HG02938 (cell line): ENCODE data around the gene OR8B12.
"Not testable (repeated sequence)": the region's sequence is repeated elsewhere in the genome, so short reads cannot be mapped to it uniquely, and the experiment has no call there.

ENCODE experiments used
- ATAC-seq: cut with Tn5 transposase; IDR thresholded peaks from one replicate; pipeline ENCODE4 v1.9.1; 2021; ENCODE audit warnings: mild to moderate bottlenecking, moderate library complexity; ENCODE audit not compliant: unreplicated experiment

OR8B12 gene

GRCh38 chr11:124533626-124534025 lies 9.8 kb downstream of the OR8B12 start:
- no peak for ATAC-seq

GRCh38 chr11:124520550-124520854 lies 23.0 kb downstream of the OR8B12 start:
- no peak for ATAC-seq

- ATAC-seq, result no peak
These were observed 23.5 kb downstream of the OR8B12 start for GRCh38 chr11:124519850-124520549.

- no peak for ATAC-seq
These were observed 24.4 kb downstream of the OR8B12 start for GRCh38 chr11:124518989-124519451.

GRCh38 chr11:124517314-124517713 lies 26.1 kb downstream of the OR8B12 start:
- ATAC-seq, result no peak

GRCh38 chr11:124514675-124515074 lies 28.8 kb downstream of the OR8B12 start:
- not testable (repeated sequence) for ATAC-seq

GRCh38 chr11:124514131-124514530 lies 29.3 kb downstream of the OR8B12 start:
- ATAC-seq, result no peak

GRCh38 chr11:124511745-124512144 lies 31.7 kb downstream of the OR8B12 start:
- ATAC-seq, result no peak

GRCh38 chr11:124510279-124510678 lies 33.2 kb downstream of the OR8B12 start:
- ATAC-seq, result no peak

- no peak for ATAC-seq
These were observed 43.7 kb downstream of the OR8B12 start for GRCh38 chr11:124499711-124500110.

GRCh38 chr11:124493016-124493655 lies 50.3 kb downstream of the OR8B12 start:
- no peak for ATAC-seq
